T-helper 2 cell treated with Interferon-gamma antibody and Interleukin-4, amounts not matched to agents 100 ng/mL and 5 ng/mL, for 36 hours (primary cell): ENCODE results near the gene COG3. TPM values are rescaled to one million over a fixed set of nuclear protein-coding genes. Genes with fewer than 3 reads are reported as not detected.

ENCODE experiments used
- intact Hi-C: fragments of 100-400 bp; cut with micrococcal nuclease; formaldehyde crosslinking; loops from one replicate; pipeline ENCODE4 v1.15.1; 2023
- total RNA-seq: library from RNA; stranded (reverse); gene quantifications from 2 replicates; pipeline ENCODE4 v1.2.3, GENCODE V29; 2022

The COG3 gene
- total RNA-seq, 1 donor from 2014 or later: 31.5 TPM

GRCh38 chr13:45501175-45501526 lies 36.4 kb downstream of the COG3 start:
- intact Hi-C loops: no loop called here

GRCh38 chr13:45503658-45504057 lies 38.9 kb downstream of the COG3 start:
- intact Hi-C loops: no loop called here

- intact Hi-C loops: no loop called here
Observed at GRCh38 chr13:45506811-45507210, 42.1 kb downstream of the COG3 start.

- intact Hi-C loops: no loop called here
Observed at GRCh38 chr13:45508776-45509175, 44.0 kb downstream of the COG3 start.

GRCh38 chr13:45510672-45511071 lies 45.9 kb downstream of the COG3 start:
- intact Hi-C loops: loop anchor here (1.0 to 5.0 kb wide), 3 partner anchors 208 to 811 kb away; no protein-coding TSS in a partner anchor

- intact Hi-C loops: loop anchor here (1.0 to 5.0 kb wide), 3 partner anchors 207 to 810 kb away; no protein-coding TSS in a partner anchor
Observed at GRCh38 chr13:45511310-45512097, 46.8 kb downstream of the COG3 start.

GRCh38 chr13:45512098-45512496 lies 47.4 kb downstream of the COG3 start:
- intact Hi-C loops: loop anchor here (5.0 kb wide), 1 partner anchor 615 kb away; no protein-coding TSS in a partner anchor

- intact Hi-C loops: no loop called here
Observed at GRCh38 chr13:45516757-45517156, 52.0 kb downstream of the COG3 start.

- intact Hi-C loops: no loop called here
Observed at GRCh38 chr13:45518525-45519245, 53.9 kb downstream of the COG3 start.

- intact Hi-C loops: no loop called here
Observed at GRCh38 chr13:45519493-45519892, 54.8 kb downstream of the COG3 start.

GRCh38 chr13:45521297-45521696 lies 56.6 kb downstream of the COG3 start:
- intact Hi-C loops: no loop called here

- intact Hi-C loops: no loop called here
Observed at GRCh38 chr13:45522571-45522970, 57.8 kb downstream of the COG3 start.

- intact Hi-C loops: no loop called here
Observed at GRCh38 chr13:45527699-45528462, 63.1 kb downstream of the COG3 start.

GRCh38 chr13:45529758-45530157 lies 65.0 kb downstream of the COG3 start:
- intact Hi-C loops: no loop called here

GRCh38 chr13:45534604-45535003 lies 69.9 kb downstream of the COG3 start:
- intact Hi-C loops: no loop called here

- intact Hi-C loops: no loop called here
Observed at GRCh38 chr13:45536224-45536623, 71.5 kb downstream of the COG3 start.

GRCh38 chr13:45537516-45537915 lies 72.8 kb downstream of the COG3 start:
- intact Hi-C loops: no loop called here

GRCh38 chr13:45538382-45538781 lies 73.6 kb downstream of the COG3 start:
- intact Hi-C loops: no loop called here

- intact Hi-C loops: no loop called here
Observed at GRCh38 chr13:45540195-45540594, 75.5 kb downstream of the COG3 start.

- intact Hi-C loops: no loop called here
Observed at GRCh38 chr13:45540864-45541263, 76.1 kb downstream of the COG3 start.

GRCh38 chr13:45541806-45542205 lies 77.1 kb downstream of the COG3 start:
- intact Hi-C loops: no loop called here

- intact Hi-C loops: no loop called here
Observed at GRCh38 chr13:45542391-45542790, 77.7 kb downstream of the COG3 start.
